ENCODE measurements around the gene RRP15.

GRCh38 chr1:218336328-218336727 lies 51.2 kb downstream of the RRP15 start:
- no peak for TF ChIP-seq EZH2 (conservative IDR thresholded peaks at IDR 0.05; ENCODE audit: low read depth, low read length)
- no peak for TF ChIP-seq NONO (IDR thresholded peaks at IDR 0.05)
- no peak for TF ChIP-seq NONO (CRISPR knock-in tag; conservative IDR thresholded peaks at IDR 0.05)
- no peak for TF ChIP-seq DZIP1 (CRISPR knock-in tag; IDR thresholded peaks at IDR 0.05)
- no peak for TF ChIP-seq SMC3 (IDR thresholded peaks at IDR 0.05; ENCODE audit: low read length)
- TF ChIP-seq PATZ1 (CRISPR knock-in tag; IDR thresholded peaks at IDR 0.05) = no peak
- TF ChIP-seq CTCF (CRISPR knock-in tag; IDR thresholded peaks at IDR 0.05) = no peak
- TF ChIP-seq ZNF350 (CRISPR knock-in tag; IDR thresholded peaks at IDR 0.05; ENCODE audit: borderline replicate concordance, low read depth) = no peak
- no peak for TF ChIP-seq THAP7 (CRISPR knock-in tag; IDR thresholded peaks at IDR 0.05)
- TF ChIP-seq PTBP1 (IDR thresholded peaks at IDR 0.05; ENCODE audit: low read depth, low read length, poor library complexity, severe bottlenecking) = no peak
- TF ChIP-seq MNT (IDR thresholded peaks at IDR 0.05) = no peak
- no peak for TF ChIP-seq PHB2 (IDR thresholded peaks at IDR 0.05; ENCODE audit: partially characterized antibody)
- TF ChIP-seq POLR2A (IDR thresholded peaks at IDR 0.05; ENCODE audit: insufficient read depth in 1 of 2, low read depth in 2 of 2, low read length in 2 of 2) = no peak

All from HepG2 (cell line).